HG03442 (cell line): ENCODE data around the gene TSSK2.

ENCODE experiments used
- ATAC-seq: cut with Tn5 transposase; IDR thresholded peaks from one replicate; pipeline ENCODE4 v1.9.1; 2021; ENCODE audit warnings: mild to moderate bottlenecking, moderate library complexity; ENCODE audit not compliant: unreplicated experiment

TSSK2 gene

DNA sequence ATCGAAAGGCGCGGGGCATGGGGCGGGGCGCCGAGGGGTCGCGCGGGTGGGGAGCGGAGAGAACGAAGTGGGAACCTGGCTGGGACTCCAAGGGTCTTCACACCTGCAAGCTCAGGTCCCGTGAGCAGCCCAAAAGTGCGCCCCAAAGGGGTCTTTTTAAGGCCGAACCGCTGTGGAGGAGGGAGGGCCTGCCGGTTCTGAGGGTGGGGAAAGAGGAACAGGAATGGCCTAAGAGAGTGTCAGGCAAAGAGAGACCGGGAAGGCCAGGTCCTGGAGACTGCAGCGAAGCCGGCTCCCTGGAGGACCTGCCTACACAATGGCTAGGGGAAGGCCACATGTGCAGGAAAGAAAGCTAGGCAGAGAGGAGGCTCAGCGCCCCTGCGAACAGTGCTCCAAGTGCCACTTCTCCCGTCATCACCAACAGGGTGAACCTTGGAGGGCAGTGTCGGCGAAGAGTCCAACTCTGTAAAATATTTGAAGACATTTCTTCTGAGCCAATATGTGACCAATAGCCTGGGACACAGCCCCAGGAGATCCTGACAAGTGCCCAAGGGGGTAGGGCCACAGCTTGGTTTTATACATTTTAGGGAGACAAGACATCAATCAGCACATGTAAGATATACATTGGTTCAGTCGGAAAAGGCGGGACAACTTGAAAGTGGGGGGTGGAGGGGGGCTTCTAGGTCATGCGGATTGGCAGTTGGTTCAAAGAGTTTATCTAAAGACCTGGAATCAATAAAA is 8.2 kb upstream of the TSSK2 start:
- no peak for ATAC-seq

- no peak for ATAC-seq
Measured at GRCh38 chr22:19123936-19124335, 7.2 kb upstream of the TSSK2 start.

DNA sequence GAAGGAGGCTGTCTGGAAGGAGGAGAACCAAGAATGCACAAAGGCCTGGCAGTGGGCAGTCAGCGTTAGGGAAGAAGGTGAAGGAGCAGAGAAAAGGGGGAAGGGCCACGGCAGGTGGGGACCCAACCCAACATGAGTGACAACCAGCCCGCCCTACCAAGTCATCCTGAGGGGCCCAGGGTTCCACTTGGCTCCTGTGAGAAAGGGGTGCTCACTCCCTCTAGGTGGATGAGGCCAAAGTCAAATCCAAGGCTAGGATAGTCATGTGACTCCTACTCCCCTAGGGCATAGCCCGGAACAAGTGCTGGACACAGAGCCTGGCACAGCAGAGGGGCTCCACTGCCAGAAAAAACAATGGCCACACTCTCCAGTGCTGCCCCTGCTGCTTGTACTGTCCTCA is 6.7 kb upstream of the TSSK2 start:
- ATAC-seq = no peak

- ATAC-seq = no peak
Measured at GRCh38 chr22:19125011-19125410, 6.1 kb upstream of the TSSK2 start.

DNA sequence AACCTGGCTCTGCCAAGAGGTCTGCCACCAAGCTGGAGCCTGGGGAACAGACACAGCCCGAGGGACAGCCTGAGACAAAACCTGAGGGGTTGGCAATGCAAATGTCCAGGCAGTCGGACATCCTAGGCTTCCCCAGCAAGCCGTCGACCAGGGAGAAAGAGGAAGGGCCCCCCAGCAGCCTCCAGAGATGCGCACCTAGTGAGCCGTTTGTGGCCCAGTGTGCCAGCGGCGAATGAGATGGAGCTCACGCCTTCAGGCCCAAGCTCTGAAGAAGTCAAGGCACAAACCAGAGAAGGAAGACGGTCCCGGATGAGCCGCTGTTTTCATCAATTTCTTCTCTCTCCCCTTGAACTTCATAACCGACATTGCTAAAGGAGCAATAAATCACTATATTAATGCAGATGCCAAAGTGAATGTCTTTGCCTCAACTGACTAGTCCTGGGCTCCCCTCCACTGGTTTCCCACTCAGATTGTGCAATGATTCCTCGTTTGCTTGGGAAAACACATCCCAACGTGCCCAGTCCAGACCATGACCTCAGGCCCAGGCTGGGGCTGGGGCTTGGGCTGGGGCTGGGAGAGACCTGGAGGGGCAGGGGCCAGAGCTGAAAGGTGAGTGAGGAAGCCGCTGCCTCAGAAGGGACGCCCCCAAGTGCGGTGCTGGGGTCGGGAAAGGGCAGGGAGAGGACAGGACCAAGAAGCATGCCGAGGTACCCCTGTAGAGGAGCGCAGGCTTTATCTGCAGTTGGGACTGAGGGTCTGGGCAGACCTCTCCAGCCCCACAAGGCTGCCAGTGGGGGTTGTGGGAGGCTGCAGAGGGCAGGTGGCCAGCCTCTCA is 5.4 kb upstream of the TSSK2 start:
- no peak for ATAC-seq

DNA sequence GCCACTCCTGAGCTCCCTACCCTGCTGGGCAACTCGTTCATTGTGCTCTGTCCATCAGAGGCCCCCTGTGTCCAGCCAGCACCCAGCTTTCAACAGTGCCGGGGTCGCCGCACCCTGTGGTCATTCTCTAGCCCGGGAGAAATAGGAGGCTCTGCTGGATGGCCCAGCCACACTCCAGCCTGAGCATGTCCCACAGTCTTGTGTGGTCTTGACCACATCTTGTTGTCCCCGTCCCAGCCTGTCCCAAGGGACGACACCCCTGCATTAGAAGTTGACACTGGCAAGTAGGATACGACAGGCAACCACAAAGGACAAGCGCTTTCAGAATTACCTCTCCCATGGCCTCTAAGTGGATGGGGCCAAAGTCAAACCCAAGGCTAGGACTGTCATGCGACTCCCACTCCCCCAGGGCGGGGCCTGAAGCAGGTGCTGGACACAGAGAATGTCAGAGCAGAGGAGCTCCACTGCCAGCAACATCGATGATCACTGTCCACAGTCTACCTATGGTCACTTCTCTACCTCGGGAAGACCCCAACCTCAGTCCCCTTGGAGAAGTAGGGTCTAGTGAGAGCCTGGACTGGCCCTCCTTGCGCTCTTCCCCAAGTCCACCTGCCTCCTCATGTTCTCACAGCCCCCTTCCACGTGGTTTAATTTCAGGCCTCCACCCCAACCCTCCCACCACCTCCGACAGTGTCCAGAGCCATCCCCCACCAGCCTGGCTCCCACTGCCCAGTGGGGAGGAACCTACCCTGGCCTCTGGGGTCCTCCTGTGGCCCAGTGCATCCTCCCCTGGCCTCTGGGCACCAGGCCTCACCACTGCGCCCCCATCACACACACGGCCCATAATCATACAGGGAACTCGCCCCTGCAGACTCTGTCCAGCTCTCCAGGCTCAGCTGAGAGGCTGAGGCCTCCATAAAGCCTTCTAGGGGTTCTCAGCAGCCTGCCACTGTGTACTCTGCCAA is 4.5 kb upstream of the TSSK2 start:
- no peak for ATAC-seq

DNA sequence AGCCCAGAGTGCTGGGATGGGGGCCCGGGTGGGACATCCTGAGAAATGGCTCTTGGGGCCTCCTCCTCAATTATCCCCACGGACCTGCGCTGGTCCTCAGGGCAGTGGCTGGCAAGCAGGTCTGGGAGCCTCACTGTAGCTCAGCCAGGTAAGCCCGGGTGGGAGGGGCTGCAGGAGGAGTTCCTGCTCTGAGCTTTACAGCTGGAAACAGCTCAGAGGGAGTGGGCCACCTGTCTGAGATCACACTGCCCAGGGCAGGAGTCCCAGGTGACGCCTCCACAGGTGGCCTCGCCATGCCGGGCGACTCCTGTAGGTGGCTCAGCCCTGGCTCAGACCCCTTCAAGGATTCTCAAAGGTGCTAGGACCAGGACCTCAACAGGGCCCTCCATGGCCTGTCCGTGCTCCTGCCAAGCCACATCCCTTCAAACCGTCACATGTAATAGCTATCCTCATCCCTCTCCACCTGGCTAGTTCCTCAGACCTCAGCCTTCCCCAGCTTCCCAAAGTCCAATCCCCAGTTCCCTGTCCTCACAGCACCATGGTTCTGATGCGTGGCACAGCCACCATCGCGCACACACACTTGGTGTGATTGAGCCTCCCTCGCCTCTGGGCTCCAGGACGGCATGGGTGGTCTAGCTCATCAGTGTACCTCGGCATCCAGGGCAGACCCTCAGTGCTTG is 3.6 kb upstream of the TSSK2 start:
- ATAC-seq = no peak

GRCh38 chr22:19128009-19128401 is 3.1 kb upstream of the TSSK2 start:
- no peak for ATAC-seq

GRCh38 chr22:19128946-19129727 is 2.0 kb upstream of the TSSK2 start:
- no peak for ATAC-seq

DNA sequence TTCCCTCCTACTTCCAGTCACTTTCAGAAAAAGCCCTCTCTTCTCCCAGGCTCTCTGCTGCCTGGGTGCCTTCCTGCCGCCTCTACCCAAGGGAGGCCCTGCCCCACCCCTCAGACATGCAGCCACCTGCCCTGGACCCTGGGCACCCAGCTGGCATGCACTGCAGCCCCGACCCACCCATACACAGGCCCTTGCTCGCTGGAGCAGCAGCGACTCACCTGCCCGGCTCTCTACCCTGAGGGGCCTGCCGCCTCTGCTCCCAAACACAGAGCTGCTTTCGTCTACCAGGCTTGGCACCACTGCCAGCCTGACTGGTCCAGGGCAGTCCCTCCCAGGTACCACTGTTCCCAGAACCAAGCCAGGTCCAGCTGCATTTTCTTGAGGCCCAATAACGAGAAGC is 1.2 kb upstream of the TSSK2 start:
- no peak for ATAC-seq

GRCh38 chr22:19131685-19132015 is 542 bp downstream of the TSSK2 start:
- no peak for ATAC-seq

DNA sequence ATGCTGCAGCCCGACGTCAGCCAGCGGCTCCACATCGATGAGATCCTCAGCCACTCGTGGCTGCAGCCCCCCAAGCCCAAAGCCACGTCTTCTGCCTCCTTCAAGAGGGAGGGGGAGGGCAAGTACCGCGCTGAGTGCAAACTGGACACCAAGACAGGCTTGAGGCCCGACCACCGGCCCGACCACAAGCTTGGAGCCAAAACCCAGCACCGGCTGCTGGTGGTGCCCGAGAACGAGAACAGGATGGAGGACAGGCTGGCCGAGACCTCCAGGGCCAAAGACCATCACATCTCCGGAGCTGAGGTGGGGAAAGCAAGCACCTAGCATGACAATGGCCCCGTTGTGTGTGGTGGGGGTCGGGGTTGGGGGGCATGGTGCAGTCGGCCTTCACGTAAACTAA is 1.0 kb downstream of the TSSK2 start:
- no peak for ATAC-seq

GRCh38 chr22:19132693-19133400 is 1.7 kb downstream of the TSSK2 start:
- no peak for ATAC-seq

DNA sequence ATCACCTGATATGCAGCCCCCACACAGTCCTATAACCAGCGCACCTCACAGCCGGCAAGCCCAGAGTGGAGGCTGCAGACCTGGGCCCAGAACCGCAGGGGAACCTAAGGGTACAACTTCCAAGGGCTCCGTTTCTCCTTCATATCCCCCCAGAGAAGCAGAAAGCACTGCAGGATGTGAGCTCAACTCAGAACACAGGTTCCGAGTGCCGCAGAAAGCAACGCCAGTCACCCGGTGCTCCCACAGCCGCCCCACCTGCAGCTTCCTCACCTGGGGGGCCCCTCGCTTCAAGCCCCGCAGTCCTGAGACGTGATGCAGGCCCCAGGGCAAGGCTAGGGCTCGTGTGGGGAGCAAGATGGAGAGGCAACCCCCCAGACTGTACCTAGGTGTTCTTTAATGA is 2.5 kb downstream of the TSSK2 start:
- no peak for ATAC-seq

- ATAC-seq = no peak
Measured at GRCh38 chr22:19134176-19134831, 3.2 kb downstream of the TSSK2 start.

GRCh38 chr22:19134874-19135273 is 3.8 kb downstream of the TSSK2 start:
- ATAC-seq = no peak

GRCh38 chr22:19136915-19137314 is 5.8 kb downstream of the TSSK2 start:
- no peak for ATAC-seq

DNA sequence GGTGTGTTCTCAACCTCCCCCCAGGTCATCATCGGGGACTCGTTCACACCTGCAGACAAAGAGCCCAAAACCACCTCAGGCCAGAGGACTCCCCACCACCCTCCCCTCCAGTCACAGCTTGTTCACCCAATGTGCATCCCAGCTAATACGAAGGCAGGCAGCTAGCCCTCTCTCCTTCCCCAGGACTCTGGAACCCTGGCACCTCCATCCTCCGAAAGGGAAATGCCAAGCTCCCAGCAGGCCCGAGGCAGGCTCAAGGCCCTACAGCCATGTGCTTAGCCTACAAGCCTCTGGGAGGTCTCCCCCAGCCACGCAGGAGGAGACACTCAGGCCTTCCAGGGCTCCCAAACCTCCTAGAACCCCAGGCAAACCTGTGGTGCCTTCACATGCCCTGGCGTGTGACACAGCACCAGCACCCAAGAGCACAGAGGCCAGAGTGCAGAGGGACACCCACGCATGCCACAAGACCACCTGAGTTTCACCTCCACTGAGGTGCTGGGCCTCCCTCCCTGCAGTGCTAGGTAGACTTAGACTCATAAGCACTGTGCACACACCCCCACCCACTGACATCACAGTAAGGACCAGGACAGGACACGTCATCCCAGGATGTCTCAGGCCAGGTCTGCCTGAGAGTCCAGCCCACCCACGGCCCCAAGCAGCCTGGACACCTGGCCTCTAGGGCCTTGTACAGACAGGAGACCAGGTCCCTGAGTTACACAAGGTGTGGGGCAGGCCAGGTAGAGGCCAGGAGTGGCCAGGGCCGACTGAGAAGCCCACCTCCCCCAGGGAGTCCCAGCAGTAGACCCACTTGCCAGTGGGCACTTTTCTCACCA is 6.5 kb downstream of the TSSK2 start:
- ATAC-seq = no peak
